Neural progenitor cell (in vitro differentiated cells): ENCODE measurements around the gene INPP5D.

Source experiments
- EZH2phosphoT487 ChIP-seq: fragments of 200-600 bp; sonication (generic); IDR thresholded peaks from 2 replicates; pipeline ENCODE4 v1.6.1; 2017; ENCODE audit warnings: antibody characterized with exemption
- TF ChIP-seq, protein P1 (sequence below): fragments of 200-600 bp; sonication (generic); IDR thresholded peaks from 2 replicates; pipeline ENCODE4 v1.5.1; 2017; ENCODE audit warnings: antibody characterized with exemption, mild to moderate bottlenecking

DNA sequence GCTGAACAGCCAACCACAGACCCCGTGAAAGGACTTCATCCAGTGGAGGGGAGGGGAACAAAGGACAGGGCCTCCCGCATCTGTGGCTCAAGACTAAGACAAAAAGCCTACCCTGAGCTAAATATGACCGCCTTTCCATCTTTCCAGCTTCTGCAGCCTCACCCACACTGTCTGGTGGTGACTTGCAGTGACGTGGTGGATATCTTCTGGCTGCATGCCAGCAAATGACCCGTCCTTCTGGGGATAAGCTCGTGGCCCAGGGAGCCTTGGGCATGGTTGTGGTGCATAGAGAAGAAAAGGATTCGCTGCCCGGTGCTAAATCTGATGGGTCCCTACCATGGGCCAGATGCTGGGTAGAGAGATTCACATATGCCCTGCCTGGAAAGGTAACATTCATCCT is 38.4 kb upstream of the INPP5D start:
- TF ChIP-seq, protein P1, sequence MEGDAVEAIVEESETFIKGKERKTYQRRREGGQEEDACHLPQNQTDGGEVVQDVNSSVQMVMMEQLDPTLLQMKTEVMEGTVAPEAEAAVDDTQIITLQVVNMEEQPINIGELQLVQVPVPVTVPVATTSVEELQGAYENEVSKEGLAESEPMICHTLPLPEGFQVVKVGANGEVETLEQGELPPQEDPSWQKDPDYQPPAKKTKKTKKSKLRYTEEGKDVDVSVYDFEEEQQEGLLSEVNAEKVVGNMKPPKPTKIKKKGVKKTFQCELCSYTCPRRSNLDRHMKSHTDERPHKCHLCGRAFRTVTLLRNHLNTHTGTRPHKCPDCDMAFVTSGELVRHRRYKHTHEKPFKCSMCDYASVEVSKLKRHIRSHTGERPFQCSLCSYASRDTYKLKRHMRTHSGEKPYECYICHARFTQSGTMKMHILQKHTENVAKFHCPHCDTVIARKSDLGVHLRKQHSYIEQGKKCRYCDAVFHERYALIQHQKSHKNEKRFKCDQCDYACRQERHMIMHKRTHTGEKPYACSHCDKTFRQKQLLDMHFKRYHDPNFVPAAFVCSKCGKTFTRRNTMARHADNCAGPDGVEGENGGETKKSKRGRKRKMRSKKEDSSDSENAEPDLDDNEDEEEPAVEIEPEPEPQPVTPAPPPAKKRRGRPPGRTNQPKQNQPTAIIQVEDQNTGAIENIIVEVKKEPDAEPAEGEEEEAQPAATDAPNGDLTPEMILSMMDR, result no peak
- no peak for TF ChIP-seq EZH2phosphoT487
